HG03064 (cell line): ENCODE data around the gene AKR1B1.

Experiments used
- ATAC-seq: cut with Tn5 transposase; IDR thresholded peaks from one replicate; pipeline ENCODE4 v1.9.1; 2021; ENCODE audit warnings: low read depth; ENCODE audit not compliant: unreplicated experiment

AKR1B1 gene

GRCh38 chr7:134422638-134423037, 36.3 kb downstream of the AKR1B1 start:
- ATAC-seq, result no peak

DNA sequence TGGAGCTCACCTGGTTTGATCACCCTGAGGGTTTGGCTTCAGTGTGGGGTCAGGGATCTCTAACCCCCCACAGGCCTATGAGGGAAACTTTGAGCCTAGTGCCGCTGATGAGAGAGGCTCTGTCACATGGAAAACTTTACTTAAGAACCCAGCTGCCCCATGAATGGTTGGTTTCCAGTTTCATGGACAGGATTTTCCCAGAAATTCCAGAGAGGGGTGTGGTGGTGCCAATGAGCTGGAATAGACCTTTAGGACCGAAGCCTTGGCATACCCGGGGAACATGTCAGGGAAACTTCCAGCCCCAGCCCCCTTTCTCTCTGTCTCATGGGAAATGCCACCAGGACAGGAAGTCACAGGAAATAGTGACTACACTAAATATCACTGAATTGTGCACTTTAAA, 36.9 kb downstream of the AKR1B1 start:
- no peak for ATAC-seq

DNA sequence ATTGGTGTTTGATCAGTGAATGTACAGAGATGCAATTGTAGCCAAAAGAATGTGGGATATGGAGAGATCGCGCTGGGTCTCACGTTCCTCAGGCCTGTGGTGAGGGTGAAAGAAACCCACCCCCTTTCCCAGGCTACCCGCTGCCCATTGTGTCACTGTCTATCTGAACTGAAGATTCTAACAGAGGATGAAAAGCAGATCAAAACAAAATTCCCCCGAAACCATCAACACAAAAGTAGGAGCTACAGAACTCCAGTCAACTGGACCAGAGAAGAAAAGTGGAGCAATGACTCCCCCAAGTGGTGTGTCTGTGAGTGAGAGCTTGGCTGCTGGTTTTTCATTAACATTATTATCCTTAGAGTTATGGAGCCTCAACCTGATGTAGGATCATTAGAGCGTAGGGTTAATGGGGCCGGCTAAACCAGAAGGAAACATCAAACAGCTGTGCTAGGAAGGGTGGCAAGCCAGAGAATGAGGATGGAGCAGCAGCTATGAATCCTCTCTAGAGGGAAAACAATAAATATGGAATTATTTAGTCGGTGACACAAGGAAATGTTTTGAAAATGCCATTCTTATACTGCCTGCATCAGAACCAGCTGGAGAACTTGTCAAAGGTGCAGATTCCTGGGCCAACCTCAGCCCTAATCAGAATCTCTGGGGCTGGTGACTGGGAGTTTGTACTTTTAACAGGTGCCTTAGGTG, 38.3 kb downstream of the AKR1B1 start:
- no peak for ATAC-seq

DNA sequence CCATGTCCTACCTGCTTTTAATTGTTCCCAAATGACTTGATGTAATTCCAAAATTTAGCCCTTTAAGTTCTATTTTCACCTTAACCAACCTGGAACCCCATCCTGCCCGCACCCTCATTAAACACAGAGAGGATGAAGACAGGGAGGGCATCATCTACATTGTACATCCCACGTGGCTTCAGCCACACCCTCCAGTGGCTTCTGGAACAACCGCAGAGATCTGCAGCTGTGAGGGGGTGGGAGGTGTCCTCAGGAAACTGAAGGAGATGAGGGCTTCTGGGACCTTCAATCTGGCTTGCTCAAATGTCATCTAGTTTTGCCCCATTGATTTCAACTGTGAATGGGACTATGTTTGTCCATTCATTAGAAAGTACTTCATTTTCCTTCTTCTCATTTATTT, 39.0 kb downstream of the AKR1B1 start:
- no peak for ATAC-seq

DNA sequence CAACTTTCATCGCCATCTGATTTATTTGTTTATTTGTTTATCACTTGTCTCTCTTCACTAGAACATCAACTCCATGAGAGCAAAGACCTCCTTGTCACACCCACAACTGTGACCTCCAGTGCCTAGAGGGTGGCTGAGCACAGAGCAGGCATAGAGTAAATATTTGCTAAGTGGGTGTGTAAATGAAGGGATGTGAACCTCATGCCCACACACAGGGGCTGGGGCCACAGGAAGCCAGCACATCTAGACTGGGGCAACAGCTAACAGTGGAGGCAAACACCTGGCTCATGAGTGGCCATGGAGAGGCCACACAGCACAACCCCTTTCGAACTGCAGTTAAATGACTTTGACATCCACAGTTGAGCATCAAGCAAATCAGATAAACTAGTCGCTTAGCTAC, 39.8 kb downstream of the AKR1B1 start:
- ATAC-seq, result no peak

DNA sequence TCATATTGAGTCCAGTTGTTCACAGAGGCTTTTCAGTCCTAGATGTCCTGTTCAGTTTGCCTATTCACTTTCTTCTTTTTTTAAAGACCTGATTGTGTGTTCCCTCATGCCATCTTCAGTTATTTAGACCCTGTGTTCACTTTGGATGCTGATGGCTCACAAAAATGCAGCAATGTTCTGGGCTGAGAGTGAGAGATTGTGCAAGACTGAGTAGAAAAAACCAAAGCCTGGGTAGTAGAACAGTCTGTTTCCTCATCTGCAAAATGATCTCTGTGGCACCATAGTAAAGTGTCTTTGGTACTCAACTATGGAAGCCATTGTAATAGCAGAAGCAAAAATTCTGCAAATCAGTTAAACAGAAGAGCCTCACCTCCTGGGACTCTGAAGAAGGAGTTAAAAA, 43.2 kb downstream of the AKR1B1 start:
- no peak for ATAC-seq

DNA sequence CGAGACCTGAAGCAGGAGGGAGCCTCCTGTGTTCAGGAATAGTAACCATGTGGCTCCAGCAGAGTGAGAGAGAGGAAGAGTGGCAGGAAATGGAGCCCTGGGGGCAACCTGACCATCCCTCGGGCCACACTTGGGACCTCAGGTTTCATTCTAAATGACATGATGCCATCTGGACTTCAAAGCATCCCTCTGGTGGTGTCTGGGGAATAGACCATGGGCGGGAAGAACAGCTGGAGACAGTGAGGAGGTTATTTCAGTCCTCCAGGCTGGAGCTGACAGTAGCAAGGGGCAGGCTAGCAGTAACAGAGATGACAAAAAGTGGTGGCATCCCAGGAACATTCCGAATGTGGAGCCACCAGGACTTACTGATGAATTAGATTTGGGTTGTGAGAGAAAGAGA, 44.8 kb downstream of the AKR1B1 start:
- no peak for ATAC-seq

GRCh38 chr7:134407311-134407710, 51.6 kb downstream of the AKR1B1 start:
- no peak for ATAC-seq

DNA sequence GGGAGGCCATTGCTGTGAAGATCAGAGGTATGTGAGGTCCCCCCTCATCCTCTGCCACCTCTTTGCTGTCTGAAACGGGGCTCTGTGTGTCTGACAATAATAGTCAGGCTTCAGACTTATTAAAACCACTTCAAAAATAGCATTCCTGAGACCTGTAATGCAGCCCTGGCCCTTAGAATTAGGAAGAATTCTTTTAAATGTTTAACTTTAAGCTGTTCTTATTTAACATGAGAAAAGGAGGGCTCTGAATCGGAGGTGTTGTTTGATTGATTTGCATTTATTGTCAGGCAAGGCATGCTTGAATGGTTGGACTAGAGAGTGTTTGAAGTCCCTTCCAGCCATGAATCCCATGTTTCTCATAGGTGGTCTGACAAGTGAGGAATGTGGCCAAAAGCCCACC, 52.5 kb downstream of the AKR1B1 start:
- no peak for ATAC-seq

DNA sequence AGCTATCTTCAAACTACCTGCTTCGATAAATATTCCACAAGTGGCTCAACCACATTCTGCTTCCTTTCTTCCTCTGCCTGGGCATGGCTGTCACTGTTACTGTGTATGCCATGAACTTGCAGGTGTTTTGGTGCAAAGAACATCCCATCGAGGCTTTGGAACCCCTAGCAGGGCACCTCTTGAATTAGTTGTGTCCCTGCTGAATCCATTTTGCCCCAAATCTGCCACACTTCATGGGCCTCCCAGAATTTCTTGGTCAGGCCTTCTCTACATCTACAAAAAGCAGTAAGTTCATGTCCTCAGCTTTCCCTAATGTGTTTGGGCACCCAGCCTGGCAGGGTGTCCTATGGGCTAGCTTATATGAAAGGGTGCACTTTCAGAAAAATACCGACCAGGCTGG, 53.6 kb downstream of the AKR1B1 start:
- ATAC-seq, result no peak

DNA sequence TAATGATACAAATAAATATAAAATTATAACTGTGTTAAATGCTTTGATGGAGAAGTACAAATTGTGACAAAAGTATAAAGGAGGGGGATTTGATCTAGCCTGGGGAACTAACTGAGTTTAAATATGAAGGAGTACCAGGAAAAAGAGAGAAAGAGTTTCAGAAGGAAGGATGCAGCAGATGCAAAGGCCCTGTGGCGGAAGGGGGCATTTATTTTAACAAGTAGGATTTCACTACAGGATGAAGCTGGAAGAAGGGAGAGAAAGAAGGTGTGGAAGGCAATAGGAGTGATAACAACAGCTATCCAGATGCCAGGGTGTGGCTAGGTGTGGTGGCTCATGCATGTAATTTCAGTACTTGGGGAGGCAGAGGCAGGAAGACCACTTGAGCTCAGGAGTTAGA, 55.8 kb downstream of the AKR1B1 start:
- no peak for ATAC-seq

DNA sequence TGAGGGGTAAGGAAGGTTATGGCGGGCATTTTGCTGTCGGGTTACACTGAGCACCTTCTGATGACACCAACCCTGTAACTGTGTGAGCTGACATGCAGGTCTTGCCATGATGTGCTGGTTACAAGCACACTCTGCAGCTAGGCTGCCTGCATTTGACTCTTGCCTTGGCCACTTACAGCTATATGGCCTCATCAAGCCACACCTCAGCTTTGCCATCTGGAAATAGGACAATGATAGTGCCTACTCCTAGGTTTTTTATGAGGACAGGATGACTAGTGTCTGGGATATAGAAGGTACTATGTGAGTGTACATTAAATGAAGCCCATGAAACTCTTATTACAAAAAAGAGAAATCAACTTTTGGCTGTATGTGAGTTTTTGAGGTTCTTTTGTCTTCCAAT, 58.0 kb downstream of the AKR1B1 start:
- no peak for ATAC-seq

DNA sequence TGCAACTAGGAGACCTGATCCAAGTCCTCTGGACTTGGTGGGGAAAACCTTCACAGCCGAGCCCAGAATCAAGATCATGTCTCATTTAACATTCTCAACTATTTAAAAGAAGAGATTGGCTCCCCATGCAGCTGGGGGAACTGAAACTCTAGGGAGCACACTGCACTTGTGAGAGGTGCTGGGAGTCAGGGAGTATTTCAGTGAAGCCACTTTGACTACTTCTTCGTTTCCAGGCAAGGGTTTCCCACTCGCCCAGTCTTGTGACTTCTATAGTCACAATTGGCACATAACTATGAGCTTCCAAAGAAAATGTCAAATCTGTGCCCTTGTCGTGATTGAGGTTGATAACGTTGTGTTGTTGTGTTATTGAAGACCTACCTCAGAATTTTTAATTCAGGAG, 62.9 kb downstream of the AKR1B1 start:
- no peak for ATAC-seq

DNA sequence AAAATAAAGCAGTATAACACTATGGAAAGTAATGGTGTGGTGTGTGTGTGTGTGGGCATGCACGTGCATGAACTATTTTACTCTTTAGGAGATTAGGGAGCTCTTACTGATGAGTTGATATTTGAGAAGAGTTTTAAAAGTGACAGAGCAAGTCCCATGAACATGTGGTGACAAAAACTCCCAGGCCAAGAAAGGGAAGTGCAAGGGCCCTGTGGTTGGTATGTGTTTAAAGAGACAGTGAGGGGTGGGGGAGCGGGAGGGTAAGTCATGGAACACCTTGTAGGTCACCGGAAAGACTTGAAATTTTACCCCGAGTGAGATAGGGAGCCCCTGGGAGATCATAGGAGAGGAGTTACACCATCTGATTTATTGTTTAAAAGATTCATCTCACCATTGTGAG, 63.3 kb downstream of the AKR1B1 start:
- no peak for ATAC-seq

DNA sequence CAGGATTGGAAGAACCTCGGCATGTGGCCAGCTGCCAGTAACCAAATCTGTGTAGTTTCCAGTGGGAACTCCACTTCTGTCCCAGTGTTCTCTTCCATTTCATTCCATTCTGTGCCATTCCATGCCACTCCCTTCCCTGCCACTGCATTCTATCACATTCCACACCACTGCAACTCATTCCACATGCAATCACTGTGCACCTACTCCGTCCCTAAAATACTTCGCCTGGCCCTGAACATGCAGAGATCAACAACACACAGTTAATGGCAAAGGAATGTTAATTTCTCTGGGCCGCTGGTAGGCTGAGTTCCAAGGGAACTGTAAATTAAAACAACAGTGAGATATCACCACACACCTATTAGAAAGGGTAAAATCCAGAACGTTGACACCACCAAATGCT, 64.8 kb downstream of the AKR1B1 start:
- no peak for ATAC-seq
